Loucy (cell line): ENCODE data around the gene IP6K3.

Experiments
- EZH2phosphoT487 ChIP-seq: fragments of 200-600 bp; IDR thresholded peaks from 2 replicates; pipeline ENCODE4 v1.6.1; 2018; ENCODE audit warnings: antibody characterized with exemption, mild to moderate bottlenecking, moderate library complexity, borderline replicate concordance
- TF ChIP-seq, protein P1 (sequence below): fragments of 200-600 bp; sonication (generic); conservative IDR thresholded peaks from 2 replicates; pipeline ENCODE4 v1.5.1; 2014; ENCODE audit warnings: mild to moderate bottlenecking, antibody characterized with exemption, low read length

- TF ChIP-seq, protein P1, sequence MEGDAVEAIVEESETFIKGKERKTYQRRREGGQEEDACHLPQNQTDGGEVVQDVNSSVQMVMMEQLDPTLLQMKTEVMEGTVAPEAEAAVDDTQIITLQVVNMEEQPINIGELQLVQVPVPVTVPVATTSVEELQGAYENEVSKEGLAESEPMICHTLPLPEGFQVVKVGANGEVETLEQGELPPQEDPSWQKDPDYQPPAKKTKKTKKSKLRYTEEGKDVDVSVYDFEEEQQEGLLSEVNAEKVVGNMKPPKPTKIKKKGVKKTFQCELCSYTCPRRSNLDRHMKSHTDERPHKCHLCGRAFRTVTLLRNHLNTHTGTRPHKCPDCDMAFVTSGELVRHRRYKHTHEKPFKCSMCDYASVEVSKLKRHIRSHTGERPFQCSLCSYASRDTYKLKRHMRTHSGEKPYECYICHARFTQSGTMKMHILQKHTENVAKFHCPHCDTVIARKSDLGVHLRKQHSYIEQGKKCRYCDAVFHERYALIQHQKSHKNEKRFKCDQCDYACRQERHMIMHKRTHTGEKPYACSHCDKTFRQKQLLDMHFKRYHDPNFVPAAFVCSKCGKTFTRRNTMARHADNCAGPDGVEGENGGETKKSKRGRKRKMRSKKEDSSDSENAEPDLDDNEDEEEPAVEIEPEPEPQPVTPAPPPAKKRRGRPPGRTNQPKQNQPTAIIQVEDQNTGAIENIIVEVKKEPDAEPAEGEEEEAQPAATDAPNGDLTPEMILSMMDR = no peak
- TF ChIP-seq EZH2phosphoT487 = no peak
These were observed 53.9 kb downstream of the IP6K3 start for GRCh38 chr6:33692760-33693158.
